HCT116 (cell line): ENCODE measurements around the gene ZHX3.

ENCODE experiments used
- EGR1 ChIP-seq: IDR thresholded peaks from 2 replicates; pipeline ENCODE4 v1.6.1; 2012; ENCODE audit warnings: low read depth
- EZH2 ChIP-seq: fragments of 200-600 bp; sonication (generic); IDR thresholded peaks from 2 replicates; pipeline ENCODE4 v1.6.1; 2017; ENCODE audit warnings: antibody characterized with exemption, mixed run types
- POLR2A ChIP-seq: IDR thresholded peaks from 2 replicates; pipeline ENCODE4 v1.7.0; 2011; ENCODE audit warnings: borderline replicate concordance; ENCODE audit not compliant: insufficient read depth, insufficient read length; ENCODE audit errors: extremely low read depth
- POLR2AphosphoS5 ChIP-seq: IDR thresholded peaks from 2 replicates; pipeline ENCODE4 v1.6.1; 2011; ENCODE audit warnings: mild to moderate bottlenecking, low read depth, low read length, moderate library complexity
- RAD21 ChIP-seq: IDR thresholded peaks from 2 replicates; pipeline ENCODE4 v1.6.1; 2012; ENCODE audit warnings: low read depth, mild to moderate bottlenecking
- SRF ChIP-seq: IDR thresholded peaks from 2 replicates; pipeline ENCODE4 v1.6.1; 2012; ENCODE audit warnings: low read depth
- TF ChIP-seq, protein P1 (sequence below): IDR thresholded peaks from 2 replicates; pipeline ENCODE4 v1.6.1; 2011; ENCODE audit warnings: mild to moderate bottlenecking, low read length, moderate library complexity; ENCODE audit not compliant: insufficient replicate concordance; ENCODE audit errors: extremely low read depth
- TF ChIP-seq, protein P2 (sequence below), 3 experiments: fragments of 200-600 bp in 1 of 3; sonication (generic) in 1 of 3; IDR thresholded peaks in 2 of 3; conservative IDR thresholded peaks in 1 of 3; 2 replicates each; pipeline ENCODE4 v1.5.1; 2012 to 2017; ENCODE audit warnings: low read depth in 2 of 3, low read length in 2 of 3, antibody characterized with exemption in 1 of 3, borderline replicate concordance in 1 of 3, control low read depth in 1 of 3, mild to moderate bottlenecking in 1 of 3, mixed read lengths in 1 of 3, mixed run types in 1 of 3, moderate library complexity in 1 of 3; ENCODE audit not compliant: insufficient read depth in 1 of 3
- TF ChIP-seq, protein P3 (sequence below): IDR thresholded peaks from 2 replicates; pipeline ENCODE4 v1.6.1; 2012; ENCODE audit warnings: low read depth

DNA sequence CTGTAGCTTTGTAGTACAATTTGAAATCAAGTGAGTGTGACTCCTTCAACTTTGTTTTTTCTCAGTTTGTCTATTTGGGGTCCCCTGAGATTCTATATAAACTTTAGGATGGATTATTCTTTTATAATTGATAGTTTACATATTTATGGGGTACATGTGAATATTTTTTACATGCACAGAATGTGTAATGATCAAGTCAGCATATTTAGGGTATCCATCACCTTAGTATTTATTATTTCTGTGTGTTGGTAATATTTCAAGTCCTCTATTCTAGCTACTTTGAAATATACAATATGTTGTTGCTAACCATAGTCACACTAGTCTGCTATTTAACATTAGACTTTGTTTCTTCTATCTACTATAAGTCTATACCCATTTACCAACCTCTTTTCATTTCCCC lies 129.9 kb downstream of the ZHX3 start:
- no peak for TF ChIP-seq EZH2
- TF ChIP-seq, protein P1, sequence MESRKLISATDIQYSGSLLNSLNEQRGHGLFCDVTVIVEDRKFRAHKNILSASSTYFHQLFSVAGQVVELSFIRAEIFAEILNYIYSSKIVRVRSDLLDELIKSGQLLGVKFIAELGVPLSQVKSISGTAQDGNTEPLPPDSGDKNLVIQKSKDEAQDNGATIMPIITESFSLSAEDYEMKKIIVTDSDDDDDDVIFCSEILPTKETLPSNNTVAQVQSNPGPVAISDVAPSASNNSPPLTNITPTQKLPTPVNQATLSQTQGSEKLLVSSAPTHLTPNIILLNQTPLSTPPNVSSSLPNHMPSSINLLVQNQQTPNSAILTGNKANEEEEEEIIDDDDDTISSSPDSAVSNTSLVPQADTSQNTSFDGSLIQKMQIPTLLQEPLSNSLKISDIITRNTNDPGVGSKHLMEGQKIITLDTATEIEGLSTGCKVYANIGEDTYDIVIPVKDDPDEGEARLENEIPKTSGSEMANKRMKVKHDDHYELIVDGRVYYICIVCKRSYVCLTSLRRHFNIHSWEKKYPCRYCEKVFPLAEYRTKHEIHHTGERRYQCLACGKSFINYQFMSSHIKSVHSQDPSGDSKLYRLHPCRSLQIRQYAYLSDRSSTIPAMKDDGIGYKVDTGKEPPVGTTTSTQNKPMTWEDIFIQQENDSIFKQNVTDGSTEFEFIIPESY: no peak
- TF ChIP-seq POLR2A: no peak
- TF ChIP-seq, protein P2, sequence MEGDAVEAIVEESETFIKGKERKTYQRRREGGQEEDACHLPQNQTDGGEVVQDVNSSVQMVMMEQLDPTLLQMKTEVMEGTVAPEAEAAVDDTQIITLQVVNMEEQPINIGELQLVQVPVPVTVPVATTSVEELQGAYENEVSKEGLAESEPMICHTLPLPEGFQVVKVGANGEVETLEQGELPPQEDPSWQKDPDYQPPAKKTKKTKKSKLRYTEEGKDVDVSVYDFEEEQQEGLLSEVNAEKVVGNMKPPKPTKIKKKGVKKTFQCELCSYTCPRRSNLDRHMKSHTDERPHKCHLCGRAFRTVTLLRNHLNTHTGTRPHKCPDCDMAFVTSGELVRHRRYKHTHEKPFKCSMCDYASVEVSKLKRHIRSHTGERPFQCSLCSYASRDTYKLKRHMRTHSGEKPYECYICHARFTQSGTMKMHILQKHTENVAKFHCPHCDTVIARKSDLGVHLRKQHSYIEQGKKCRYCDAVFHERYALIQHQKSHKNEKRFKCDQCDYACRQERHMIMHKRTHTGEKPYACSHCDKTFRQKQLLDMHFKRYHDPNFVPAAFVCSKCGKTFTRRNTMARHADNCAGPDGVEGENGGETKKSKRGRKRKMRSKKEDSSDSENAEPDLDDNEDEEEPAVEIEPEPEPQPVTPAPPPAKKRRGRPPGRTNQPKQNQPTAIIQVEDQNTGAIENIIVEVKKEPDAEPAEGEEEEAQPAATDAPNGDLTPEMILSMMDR (IDR thresholded peaks at IDR 0.05 in 2 of 3, conservative IDR thresholded peaks at IDR 0.05 in 1 of 3; ENCODE audit: borderline replicate concordance in 1 of 3, insufficient read depth in 1 of 3, low read depth in 2 of 3, low read length in 2 of 3): no peak
- TF ChIP-seq SRF: no peak
- TF ChIP-seq, protein P3, sequence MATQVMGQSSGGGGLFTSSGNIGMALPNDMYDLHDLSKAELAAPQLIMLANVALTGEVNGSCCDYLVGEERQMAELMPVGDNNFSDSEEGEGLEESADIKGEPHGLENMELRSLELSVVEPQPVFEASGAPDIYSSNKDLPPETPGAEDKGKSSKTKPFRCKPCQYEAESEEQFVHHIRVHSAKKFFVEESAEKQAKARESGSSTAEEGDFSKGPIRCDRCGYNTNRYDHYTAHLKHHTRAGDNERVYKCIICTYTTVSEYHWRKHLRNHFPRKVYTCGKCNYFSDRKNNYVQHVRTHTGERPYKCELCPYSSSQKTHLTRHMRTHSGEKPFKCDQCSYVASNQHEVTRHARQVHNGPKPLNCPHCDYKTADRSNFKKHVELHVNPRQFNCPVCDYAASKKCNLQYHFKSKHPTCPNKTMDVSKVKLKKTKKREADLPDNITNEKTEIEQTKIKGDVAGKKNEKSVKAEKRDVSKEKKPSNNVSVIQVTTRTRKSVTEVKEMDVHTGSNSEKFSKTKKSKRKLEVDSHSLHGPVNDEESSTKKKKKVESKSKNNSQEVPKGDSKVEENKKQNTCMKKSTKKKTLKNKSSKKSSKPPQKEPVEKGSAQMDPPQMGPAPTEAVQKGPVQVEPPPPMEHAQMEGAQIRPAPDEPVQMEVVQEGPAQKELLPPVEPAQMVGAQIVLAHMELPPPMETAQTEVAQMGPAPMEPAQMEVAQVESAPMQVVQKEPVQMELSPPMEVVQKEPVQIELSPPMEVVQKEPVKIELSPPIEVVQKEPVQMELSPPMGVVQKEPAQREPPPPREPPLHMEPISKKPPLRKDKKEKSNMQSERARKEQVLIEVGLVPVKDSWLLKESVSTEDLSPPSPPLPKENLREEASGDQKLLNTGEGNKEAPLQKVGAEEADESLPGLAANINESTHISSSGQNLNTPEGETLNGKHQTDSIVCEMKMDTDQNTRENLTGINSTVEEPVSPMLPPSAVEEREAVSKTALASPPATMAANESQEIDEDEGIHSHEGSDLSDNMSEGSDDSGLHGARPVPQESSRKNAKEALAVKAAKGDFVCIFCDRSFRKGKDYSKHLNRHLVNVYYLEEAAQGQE: no peak
- TF ChIP-seq EGR1: no peak
- TF ChIP-seq RAD21: no peak
- TF ChIP-seq POLR2AphosphoS5: no peak
